Effector memory CD8-positive, alpha-beta T cell (primary cell): Measurements from ENCODE around the gene UBXN10.
"Not testable (repeated sequence)": the region's sequence is repeated elsewhere in the genome, so short reads cannot be mapped to it uniquely, and the experiment has no call there.

Source experiments
- ATAC-seq: fragments of 150-1000 bp; cut with Tn5 transposase; replicated peaks from 2 replicates; pipeline ENCODE4 v1.10.0; 2021; ENCODE audit warnings: mild to moderate bottlenecking, moderate library complexity
- DNase-seq, 3 experiments: peaks; one replicate each; pipeline ENCODE4 v3.0.0; 2021
- H3K27ac Mint-ChIP-seq, 2 donors: one replicate each; pipeline ENCODE4 v1.8.0; 2022; ENCODE audit warnings: mild to moderate bottlenecking in 2 of 2, mixed read lengths in 2 of 2, moderate library complexity in 2 of 2
- H3K27me3 Mint-ChIP-seq, 2 donors: one replicate each; pipeline ENCODE4 v1.8.0; 2022; ENCODE audit warnings: mixed read lengths in 2 of 2
- H3K36me3 Mint-ChIP-seq: one replicate; pipeline ENCODE4 v1.8.0; 2022; ENCODE audit warnings: mild to moderate bottlenecking, moderate library complexity, mixed read lengths; ENCODE audit not compliant: insufficient read depth
- H3K4me1 Mint-ChIP-seq, 2 donors: one replicate each; pipeline ENCODE4 v1.8.0; 2022; ENCODE audit warnings: low read depth in 2 of 2, mixed read lengths in 2 of 2
- H3K4me3 Mint-ChIP-seq, 2 donors: one replicate each; pipeline ENCODE4 v1.8.0; 2022; ENCODE audit warnings: mild to moderate bottlenecking in 2 of 2, mixed read lengths in 2 of 2, moderate library complexity in 2 of 2
- H3K9me3 Mint-ChIP-seq, 2 donors: one replicate each; pipeline ENCODE4 v1.8.0; 2022; ENCODE audit warnings: mixed read lengths in 2 of 2

The UBXN10 gene

GRCh38 chr1:20209471-20209870 lies 23.6 kb downstream of the UBXN10 start:
- H3K9me3 Mint-ChIP-seq: no peaks in the 10 kb centered on the region
- DNase-seq (no peak), ATAC-seq (no peak)
- H3K27ac Mint-ChIP-seq: no peak overlapping the region
- H3K36me3 Mint-ChIP-seq: no peaks in the 10 kb centered on the region
- peaks cover 14 to 37% of the 10 kb centered on the region in 2 donors for H3K27me3 Mint-ChIP-seq
- peaks cover 4 to 6% of the 10 kb centered on the region in 2 donors for H3K4me1 Mint-ChIP-seq
- H3K4me3 Mint-ChIP-seq: no peak overlapping the region

- ATAC-seq (no peak), DNase-seq (no peak)
- H3K27ac Mint-ChIP-seq: no peak overlapping the region
- no peak overlapping the region for H3K4me3 Mint-ChIP-seq
- H3K9me3 Mint-ChIP-seq: no peaks in the 10 kb centered on the region
- no peaks in the 10 kb centered on the region for H3K36me3 Mint-ChIP-seq
- peaks cover 4 to 6% of the 10 kb centered on the region in 2 donors for H3K4me1 Mint-ChIP-seq
- H3K27me3 Mint-ChIP-seq: peaks cover 27 to 49% of the 10 kb centered on the region in 2 donors
These were observed 25.0 kb downstream of the UBXN10 start for GRCh38 chr1:20210736-20211460.

GRCh38 chr1:20211511-20211931 lies 25.6 kb downstream of the UBXN10 start:
- no peaks in the 10 kb centered on the region for H3K9me3 Mint-ChIP-seq
- H3K36me3 Mint-ChIP-seq: no peaks in the 10 kb centered on the region
- H3K27me3 Mint-ChIP-seq: peaks cover 27 to 56% of the 10 kb centered on the region in 2 donors
- DNase-seq (no peak), ATAC-seq (no peak)
- H3K4me3 Mint-ChIP-seq: no peak overlapping the region
- H3K4me1 Mint-ChIP-seq: peaks cover 4 to 6% of the 10 kb centered on the region in 2 donors
- H3K27ac Mint-ChIP-seq: no peak overlapping the region

- Mint-ChIP-seq H3K27me3 (peaks cover 27 to 62% of the 10 kb centered on the region in 2 donors), H3K36me3 (no peaks in the 10 kb centered on the region), H3K9me3 (no peaks in the 10 kb centered on the region), H3K4me1 (peaks cover 4 to 6% of the 10 kb centered on the region in 2 donors), H3K27ac (no peak overlapping the region), H3K4me3 (peak overlapping the region in 1 of 2 donors; percentile 64)
- DNase-seq (no peak), ATAC-seq (no peak)
These were observed 26.3 kb downstream of the UBXN10 start for GRCh38 chr1:20212085-20212684.

- no peak overlapping the region for H3K27ac Mint-ChIP-seq
These were observed 26.9 kb downstream of the UBXN10 start for GRCh38 chr1:20212685-20213331.

GRCh38 chr1:20215716-20216115 lies 29.8 kb downstream of the UBXN10 start:
- peaks cover 19 to 72% of the 10 kb centered on the region in 2 donors for H3K27me3 Mint-ChIP-seq
- H3K9me3 Mint-ChIP-seq: no peaks in the 10 kb centered on the region
- DNase-seq (no peak), ATAC-seq (no peak)
- no peak overlapping the region for H3K27ac Mint-ChIP-seq
- no peak overlapping the region for H3K4me3 Mint-ChIP-seq
- H3K4me1 Mint-ChIP-seq: peaks cover 4 to 6% of the 10 kb centered on the region in 2 donors
- H3K36me3 Mint-ChIP-seq: no peaks in the 10 kb centered on the region

More at GRCh38 chr1:20212685-20213331, 26.9 kb downstream of the UBXN10 start:
- no peaks in the 10 kb centered on the region for H3K9me3 Mint-ChIP-seq
- DNase-seq (peak; percentile 45 to 49 (median 46)), ATAC-seq (peak; percentile 76)
- peaks cover 4 to 6% of the 10 kb centered on the region in 2 donors for H3K4me1 Mint-ChIP-seq
- H3K36me3 Mint-ChIP-seq: no peaks in the 10 kb centered on the region
- peak overlapping the region; percentile 50 to 64 for H3K4me3 Mint-ChIP-seq
- peaks cover 27 to 68% of the 10 kb centered on the region in 2 donors for H3K27me3 Mint-ChIP-seq

- DNase-seq: no peak
- H3K27me3 Mint-ChIP-seq: peaks cover 13 to 74% of the 10 kb centered on the region in 2 donors
- peaks cover 4 to 6% of the 10 kb centered on the region in 2 donors for H3K4me1 Mint-ChIP-seq
- H3K4me3 Mint-ChIP-seq: no peak overlapping the region
- no peaks in the 10 kb centered on the region for H3K36me3 Mint-ChIP-seq
- H3K9me3 Mint-ChIP-seq: no peaks in the 10 kb centered on the region
- no peak overlapping the region for H3K27ac Mint-ChIP-seq
- peak; percentile 56 for ATAC-seq
These were observed 30.7 kb downstream of the UBXN10 start for GRCh38 chr1:20216574-20216973.

- not testable (repeated sequence) for ATAC-seq, H3K9me3 Mint-ChIP-seq, H3K27ac Mint-ChIP-seq, DNase-seq, H3K4me3 Mint-ChIP-seq, H3K4me1 Mint-ChIP-seq, H3K36me3 Mint-ChIP-seq
- peaks cover 27 to 90% of the 10 kb centered on the region in 2 donors for H3K27me3 Mint-ChIP-seq
These were observed 33.2 kb downstream of the UBXN10 start for GRCh38 chr1:20219053-20219452.

GRCh38 chr1:20220036-20220435 lies 34.1 kb downstream of the UBXN10 start:
- no peak for ATAC-seq
- Mint-ChIP-seq H3K4me1 (no peaks in the 10 kb centered on the region), H3K27ac (no peak overlapping the region), H3K36me3 (no peaks in the 10 kb centered on the region), H3K9me3 (no peaks in the 10 kb centered on the region), H3K4me3 (no peak overlapping the region), H3K27me3 (peaks cover 32 to 91% of the 10 kb centered on the region in 2 donors)
- DNase-seq: no peak

- no peak for DNase-seq
- ATAC-seq: no peak
- Mint-ChIP-seq H3K4me1 (no peaks in the 10 kb centered on the region), H3K36me3 (no peaks in the 10 kb centered on the region), H3K27me3 (peaks cover 48 to 90% of the 10 kb centered on the region in 2 donors), H3K27ac (no peak overlapping the region), H3K9me3 (no peaks in the 10 kb centered on the region), H3K4me3 (no peak overlapping the region)
These were observed 37.2 kb downstream of the UBXN10 start for GRCh38 chr1:20223106-20223505.

- no peak for ATAC-seq
These were observed 37.9 kb downstream of the UBXN10 start for GRCh38 chr1:20223551-20224419.

GRCh38 chr1:20224546-20224945 lies 38.6 kb downstream of the UBXN10 start:
- DNase-seq: no peak
- Mint-ChIP-seq H3K4me3 (no peak overlapping the region), H3K27ac (no peak overlapping the region), H3K27me3 (peaks cover 61 to 91% of the 10 kb centered on the region in 2 donors), H3K9me3 (no peaks in the 10 kb centered on the region), H3K36me3 (no peaks in the 10 kb centered on the region), H3K4me1 (no peaks in the 10 kb centered on the region)
- ATAC-seq: no peak

More at GRCh38 chr1:20223551-20224419, 37.9 kb downstream of the UBXN10 start:
- Mint-ChIP-seq H3K27me3 (peaks cover 54 to 90% of the 10 kb centered on the region in 2 donors), H3K27ac (no peak overlapping the region), H3K36me3 (no peaks in the 10 kb centered on the region), H3K9me3 (no peaks in the 10 kb centered on the region), H3K4me1 (no peaks in the 10 kb centered on the region), H3K4me3 (no peak overlapping the region)
- DNase-seq: no peak

GRCh38 chr1:20227704-20228103 lies 41.8 kb downstream of the UBXN10 start:
- Mint-ChIP-seq H3K27me3 (peaks cover 68 to 84% of the 10 kb centered on the region in 2 donors), H3K4me3 (no peak overlapping the region)

More at GRCh38 chr1:20227704-20228103, 41.8 kb downstream of the UBXN10 start:
- no peak overlapping the region for H3K27ac Mint-ChIP-seq
- DNase-seq (no peak), ATAC-seq (no peak)
- no peaks in the 10 kb centered on the region for H3K9me3 Mint-ChIP-seq
- H3K4me1 Mint-ChIP-seq: no peaks in the 10 kb centered on the region
- no peaks in the 10 kb centered on the region for H3K36me3 Mint-ChIP-seq
